ENCODE data around the gene F10. TPM values are rescaled to one million over a fixed set of nuclear protein-coding genes. Genes with fewer than 3 reads are reported as not detected.

Gene F10
- total RNA-seq, 1 donor from 2014 or later, result 12.3 TPM

GRCh38 chr13:113084094-113084942, 38.3 kb upstream of the F10 start:
- Mint-ChIP-seq H3K4me3 (no peak overlapping the region), H3K27ac (no peak overlapping the region), H3K27me3 (ENCODE audit: low read depth) (no peaks in the 10 kb centered on the region), H3K9me3 (no peaks in the 10 kb centered on the region), H3K4me1 (peaks cover 9% of the 10 kb centered on the region), H3K36me3 (peaks cover under 1% of the 10 kb centered on the region)
- no peak for TF ChIP-seq CTCF (IDR thresholded peaks at IDR 0.05; ENCODE audit: unreplicated experiment)
- DNase-seq (ENCODE audit: low spot score in 2 of 2, unreplicated experiment in 2 of 2), result no peak

DNA sequence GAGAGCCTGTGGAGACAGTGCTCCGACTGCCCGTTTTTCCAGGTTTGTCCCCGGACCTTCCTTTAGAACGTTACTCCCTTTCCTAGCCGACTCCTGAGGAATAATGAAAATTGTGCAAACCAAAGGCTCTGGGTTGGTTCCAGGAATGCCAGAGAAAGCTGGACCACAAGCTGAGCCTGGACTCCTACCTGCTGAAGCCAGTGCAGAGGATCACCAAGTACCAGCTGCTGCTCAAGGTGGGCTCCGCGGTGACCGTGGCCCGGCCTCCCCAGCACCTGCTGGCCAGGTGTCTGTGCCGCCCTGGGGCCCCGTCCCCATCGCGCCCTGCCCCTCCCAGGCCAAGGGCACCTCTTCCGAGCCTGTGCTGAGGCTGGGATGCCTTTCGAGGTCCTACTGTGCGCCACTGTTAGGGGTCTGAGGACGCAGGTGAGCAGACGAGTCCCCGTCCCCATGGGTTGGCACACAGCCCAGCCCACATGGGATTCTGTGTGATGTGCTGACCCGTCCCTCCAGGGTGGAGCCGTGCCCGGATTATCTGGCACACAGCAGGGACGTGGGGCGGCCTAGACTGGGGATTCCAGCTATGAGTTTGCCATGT, 37.6 kb upstream of the F10 start:
- Mint-ChIP-seq H3K36me3 (peaks cover 2% of the 10 kb centered on the region), H3K9me3 (no peaks in the 10 kb centered on the region), H3K27ac (no peak overlapping the region), H3K4me1 (peaks cover 10% of the 10 kb centered on the region), H3K4me3 (no peak overlapping the region), H3K27me3 (ENCODE audit: low read depth) (no peaks in the 10 kb centered on the region)
- TF ChIP-seq CTCF (IDR thresholded peaks at IDR 0.05; ENCODE audit: unreplicated experiment), result no peak
- DNase-seq (ENCODE audit: low spot score in 2 of 2, unreplicated experiment in 2 of 2), result no peak

DNA sequence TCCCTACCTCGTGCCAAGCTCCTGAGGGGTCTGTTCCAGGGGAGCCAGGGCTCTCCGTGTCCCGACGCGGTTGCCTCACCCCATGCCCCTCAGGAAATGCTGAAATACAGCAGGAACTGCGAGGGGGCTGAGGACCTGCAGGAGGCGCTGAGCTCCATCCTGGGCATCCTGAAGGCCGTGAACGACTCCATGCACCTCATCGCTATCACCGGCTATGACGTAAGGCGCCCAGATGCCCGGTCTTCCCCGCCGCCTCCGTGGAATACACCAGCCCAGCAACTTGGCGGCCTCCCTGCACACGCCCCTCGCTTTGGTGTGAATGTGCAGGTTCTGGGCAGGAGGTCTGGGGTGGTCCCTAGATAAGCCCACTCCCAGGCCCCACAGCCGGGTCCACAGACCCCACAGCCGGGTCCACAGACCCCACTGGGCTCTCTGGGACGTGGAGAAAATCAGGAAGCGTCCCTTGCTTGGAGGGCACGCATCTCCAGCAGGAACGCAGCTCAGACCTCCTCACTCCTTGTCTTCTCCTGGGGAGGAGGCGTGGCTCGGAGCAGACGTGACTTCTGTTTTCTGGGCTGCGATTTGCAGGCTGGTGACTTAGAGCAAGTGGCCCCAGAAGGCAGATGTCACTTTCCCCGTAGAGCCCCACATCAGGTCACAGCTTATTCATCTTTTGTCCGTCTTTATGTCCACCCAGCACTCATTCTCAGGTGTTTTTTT, 36.4 kb upstream of the F10 start:
- Mint-ChIP-seq H3K36me3 (peaks cover 2% of the 10 kb centered on the region), H3K27ac (no peak overlapping the region), H3K4me3 (no peak overlapping the region), H3K4me1 (peaks cover 10% of the 10 kb centered on the region), H3K9me3 (no peaks in the 10 kb centered on the region), H3K27me3 (ENCODE audit: low read depth) (no peaks in the 10 kb centered on the region)
- no peak for TF ChIP-seq CTCF (IDR thresholded peaks at IDR 0.05; ENCODE audit: unreplicated experiment)
- DNase-seq (ENCODE audit: low spot score in 2 of 2, unreplicated experiment in 2 of 2), result no peak

DNA sequence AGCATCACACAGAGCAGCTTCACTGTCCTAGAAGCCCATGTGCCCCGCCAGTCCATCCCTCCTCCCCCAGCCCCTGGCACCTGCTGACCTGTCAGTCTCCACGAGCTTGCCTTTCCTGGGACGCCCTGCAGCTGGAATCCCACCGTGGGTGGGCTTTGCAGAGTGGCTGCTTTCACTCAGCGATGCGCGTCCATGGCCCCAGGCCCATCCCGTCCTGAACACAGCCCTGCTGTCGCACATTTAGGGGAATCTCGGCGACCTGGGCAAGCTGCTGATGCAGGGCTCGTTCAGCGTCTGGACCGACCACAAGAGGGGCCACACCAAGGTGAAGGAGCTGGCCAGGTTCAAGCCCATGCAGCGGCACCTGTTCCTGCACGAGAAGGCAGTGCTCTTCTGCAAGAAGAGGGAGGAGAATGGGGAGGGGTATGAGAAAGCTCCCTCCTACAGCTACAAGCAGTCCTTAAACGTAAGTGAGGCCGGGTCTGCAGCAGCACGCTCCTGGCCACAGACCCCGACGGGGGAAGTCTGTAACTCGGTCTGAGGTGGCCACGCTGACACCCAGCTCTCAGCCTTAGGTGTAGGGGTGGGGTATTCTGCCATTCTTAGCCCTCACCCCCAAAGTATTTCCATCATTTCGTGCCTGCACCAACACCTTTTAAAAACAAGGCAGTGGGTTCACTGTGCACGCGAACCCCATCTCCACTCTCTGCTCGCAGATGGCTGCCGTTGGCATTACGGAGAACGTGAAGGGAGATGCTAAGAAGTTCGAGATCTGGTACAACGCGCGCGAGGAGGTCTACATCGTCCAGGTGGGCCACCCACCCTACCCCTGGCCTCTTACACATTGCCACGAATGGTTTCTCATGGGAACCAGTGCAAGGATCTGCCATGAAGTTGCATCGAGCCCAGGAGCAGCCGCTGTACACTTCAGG, 35.3 kb upstream of the F10 start:
- Mint-ChIP-seq H3K4me3 (no peak overlapping the region), H3K27me3 (ENCODE audit: low read depth) (no peaks in the 10 kb centered on the region), H3K9me3 (no peaks in the 10 kb centered on the region), H3K4me1 (peaks cover 10% of the 10 kb centered on the region), H3K27ac (no peak overlapping the region), H3K36me3 (peaks cover 2% of the 10 kb centered on the region)
- TF ChIP-seq CTCF (IDR thresholded peaks at IDR 0.05; ENCODE audit: unreplicated experiment), result no peak
- no peak for DNase-seq (ENCODE audit: low spot score in 2 of 2, unreplicated experiment in 2 of 2)

Measured in mesothelial cell of epicardium (in vitro differentiated cells).